K562 (cell line): ENCODE data around the gene ID1. TPM values are rescaled to one million over a fixed set of nuclear protein-coding genes. Genes with fewer than 3 reads are reported as not detected.

ENCODE experiments used
- CBX1 ChIP-seq: sonication (generic); IDR thresholded peaks from 2 replicates; pipeline ENCODE4 v1.6.1; 2016; ENCODE audit warnings: antibody characterized with exemption, low read depth, mild to moderate bottlenecking
- GTF2E2 ChIP-seq: fragments of 200-800 bp; sonication (Bioruptor generic); IDR thresholded peaks from 2 replicates; pipeline ENCODE4 v1.6.1; 2016; ENCODE audit warnings: missing genetic modification characterization, missing compliant biosample characterization
- HSF4 ChIP-seq: fragments of 250-450 bp; sonication (Bioruptor Pico); IDR thresholded peaks from 2 replicates; pipeline ENCODE4 v2.1.2; 2022; ENCODE audit warnings: mild to moderate bottlenecking, moderate library complexity, borderline replicate concordance
- MEF2A ChIP-seq: IDR thresholded peaks from 2 replicates; pipeline ENCODE4 v1.6.1; 2011; ENCODE audit warnings: low read depth, mild to moderate bottlenecking, low read length, moderate library complexity; ENCODE audit not compliant: control insufficient read depth
- MTA1 ChIP-seq: fragments of 450-650 bp; IDR thresholded peaks from 2 replicates; pipeline ENCODE4 v1.6.1; 2017; ENCODE audit warnings: borderline replicate concordance
- NCOA2 ChIP-seq, 2 experiments: fragments of 450-650 bp; IDR thresholded peaks; 2 replicates each; pipeline ENCODE4 v1.6.1; 2018; ENCODE audit warnings: mild to moderate bottlenecking in 2 of 2, moderate library complexity in 1 of 2; ENCODE audit not compliant: partially characterized antibody in 2 of 2
- PML ChIP-seq: IDR thresholded peaks from 2 replicates; pipeline ENCODE4 v1.6.1; 2012; ENCODE audit warnings: low read length, inconsistent platforms
- RCOR1 ChIP-seq, 2 experiments: IDR thresholded peaks; 2 replicates each; pipeline ENCODE4 v1.6.1; 2012; ENCODE audit warnings: low read depth in 2 of 2, low read length in 2 of 2, borderline replicate concordance in 1 of 2, improper control_type of control experiment in 1 of 2
- SIN3A ChIP-seq, 2 experiments: fragments of 150-350 bp in 1 of 2; IDR thresholded peaks; 2 replicates each; pipeline ENCODE4 v1.6.1; 2011 to 2016; ENCODE audit warnings: borderline replicate concordance in 2 of 2, low read depth in 2 of 2, low read length in 2 of 2, mild to moderate bottlenecking in 2 of 2, moderate library complexity in 2 of 2; ENCODE audit not compliant: control insufficient read depth in 1 of 2
- SOX6 ChIP-seq: fragments of 450-650 bp; IDR thresholded peaks from 2 replicates; pipeline ENCODE4 v1.6.1; 2014; ENCODE audit warnings: mild to moderate bottlenecking
- ZNF274 ChIP-seq: IDR thresholded peaks from 2 replicates; pipeline ENCODE4 v1.6.1; 2011; ENCODE audit warnings: low read depth, mild to moderate bottlenecking, low read length, moderate library complexity, borderline replicate concordance
- ZNF311 ChIP-seq: fragments of 250-450 bp; sonication (Bioruptor Pico); IDR thresholded peaks from 2 replicates; pipeline ENCODE4 v1.4.0; 2020; ENCODE audit warnings: mild to moderate bottlenecking, moderate library complexity
- ZNF639 ChIP-seq, 2 experiments: fragments of 200-800 bp in 1 of 2; sonication (Bioruptor generic) in 1 of 2; sonication (generic) in 1 of 2; formaldehyde crosslinking in 1 of 2; IDR thresholded peaks in 1 of 2; conservative IDR thresholded peaks in 1 of 2; 2 replicates each; pipeline versions ENCODE4 v1.5.0 to v1.6.1; 2016 to 2020; ENCODE audit warnings: missing compliant biosample characterization in 1 of 2, missing genetic modification characterization in 1 of 2, missing genetic modification reagents in 1 of 2
- ZNF695 ChIP-seq: fragments of 450-650 bp; formaldehyde crosslinking; IDR thresholded peaks from 2 replicates; pipeline ENCODE4 v1.4.0; 2020; ENCODE audit warnings: mild to moderate bottlenecking, moderate library complexity
- ZNF75A ChIP-seq: fragments of 450-650 bp; formaldehyde crosslinking; IDR thresholded peaks from 2 replicates; pipeline ENCODE4 v1.4.0; 2020; ENCODE audit warnings: mild to moderate bottlenecking
- ZNF780A ChIP-seq: fragments of 250-450 bp; sonication (Bioruptor Pico); IDR thresholded peaks from 2 replicates; pipeline ENCODE4 v1.5.0; 2021; ENCODE audit warnings: mild to moderate bottlenecking
- ZNF830 ChIP-seq: fragments of 250-450 bp; sonication (Bioruptor Pico); IDR thresholded peaks from 2 replicates; pipeline ENCODE4 v1.5.0; 2021; ENCODE audit warnings: mild to moderate bottlenecking
- polyA plus RNA-seq, 8 experiments: library from polyadenylated mRNA; depleted of rRNA in 4 of 8; stranded (reverse) in 5 of 8; unstranded in 3 of 8; fragments of >200 nt; fragmentation: Nextera tagmentation in 2 of 8; fragmentation: Illumina TruSeq in 1 of 8; extraction: Ambion mirVana in 2 of 8; extraction: Trizol in 1 of 8; gene quantifications; 2 replicates each; pipeline versions ENCODE4 v1.2.1 to v1.2.3, GENCODE V29; 2011 to 2014; ENCODE audit warnings: inconsistent platforms in 1 of 8, missing spikeins in 1 of 8
- total RNA-seq, 7 experiments: library from RNA; depleted of rRNA in 6 of 7; stranded (reverse); fragments of >200 nt in 6 of 7; fragmentation: Illumina TruSeq in 2 of 7; extraction: Trizol in 2 of 7; gene quantifications; 2 replicates each; pipeline versions ENCODE4 v1.2.1 to v1.2.3, GENCODE V29; 2011 to 2021; ENCODE audit warnings: low replicate concordance in 1 of 7
- TF ChIP-seq, protein P1 (sequence below): sonication (generic); formaldehyde crosslinking; IDR thresholded peaks from 2 replicates; pipeline ENCODE4 v1.8.0; 2023; ENCODE audit warnings: mild to moderate bottlenecking, missing genetic modification reagents
- TF ChIP-seq, protein P2 (sequence below): fragments of 200-800 bp; sonication (Bioruptor generic); IDR thresholded peaks from 2 replicates; pipeline ENCODE4 v1.6.1; 2016; ENCODE audit warnings: missing genetic modification characterization, missing compliant biosample characterization

ID1 gene
- total and polyA plus RNA-seq, 9 of the 15 experiments (the other 6 are each of a cell fraction or from before 2014, with no cell fraction given), result 1.4 to 358 (median 65.0) TPM

- TF ChIP-seq GTF2E2 (tag), result peak; percentile 97
- TF ChIP-seq ZNF695 (CRISPR knock-in tag), result no peak
- no peak for TF ChIP-seq ZNF780A (CRISPR knock-in tag)
- peak; percentile 72; the same call in 1 of the 2 replicates for TF ChIP-seq ZNF830 (CRISPR knock-in tag)
- TF ChIP-seq PML, result peak; percentile 94
- TF ChIP-seq RCOR1 (IDR thresholded peaks at IDR 0.05; ENCODE audit: borderline replicate concordance in 1 of 2, low read depth in 2 of 2, low read length in 2 of 2), result no peak; a peak in 2 of 4 replicates
- TF ChIP-seq MEF2A, result 0 out of 2 replicates have a peak, but pooled peaks have one; percentile 13
- TF ChIP-seq, protein P1, sequence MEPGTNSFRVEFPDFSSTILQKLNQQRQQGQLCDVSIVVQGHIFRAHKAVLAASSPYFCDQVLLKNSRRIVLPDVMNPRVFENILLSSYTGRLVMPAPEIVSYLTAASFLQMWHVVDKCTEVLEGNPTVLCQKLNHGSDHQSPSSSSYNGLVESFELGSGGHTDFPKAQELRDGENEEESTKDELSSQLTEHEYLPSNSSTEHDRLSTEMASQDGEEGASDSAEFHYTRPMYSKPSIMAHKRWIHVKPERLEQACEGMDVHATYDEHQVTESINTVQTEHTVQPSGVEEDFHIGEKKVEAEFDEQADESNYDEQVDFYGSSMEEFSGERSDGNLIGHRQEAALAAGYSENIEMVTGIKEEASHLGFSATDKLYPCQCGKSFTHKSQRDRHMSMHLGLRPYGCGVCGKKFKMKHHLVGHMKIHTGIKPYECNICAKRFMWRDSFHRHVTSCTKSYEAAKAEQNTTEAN (CRISPR knock-in tag), result no peak; the same call in 1 of the 2 replicates
- TF ChIP-seq SIN3A (IDR thresholded peaks at IDR 0.05; ENCODE audit: borderline replicate concordance in 2 of 2, control insufficient read depth in 1 of 2, low read depth in 2 of 2, low read length in 2 of 2), result peak; percentile 60 to 90; a peak in 3 of 4 replicates
- peak in 1 of 2 experiments; percentile 75; a peak in 1 of 4 replicates for TF ChIP-seq ZNF639 (CRISPR knock-in tag; conservative IDR thresholded peaks at IDR 0.05 in 1 of 2, IDR thresholded peaks at IDR 0.05 in 1 of 2)
- TF ChIP-seq ZNF75A (CRISPR knock-in tag), result no peak
- TF ChIP-seq, protein P2, sequence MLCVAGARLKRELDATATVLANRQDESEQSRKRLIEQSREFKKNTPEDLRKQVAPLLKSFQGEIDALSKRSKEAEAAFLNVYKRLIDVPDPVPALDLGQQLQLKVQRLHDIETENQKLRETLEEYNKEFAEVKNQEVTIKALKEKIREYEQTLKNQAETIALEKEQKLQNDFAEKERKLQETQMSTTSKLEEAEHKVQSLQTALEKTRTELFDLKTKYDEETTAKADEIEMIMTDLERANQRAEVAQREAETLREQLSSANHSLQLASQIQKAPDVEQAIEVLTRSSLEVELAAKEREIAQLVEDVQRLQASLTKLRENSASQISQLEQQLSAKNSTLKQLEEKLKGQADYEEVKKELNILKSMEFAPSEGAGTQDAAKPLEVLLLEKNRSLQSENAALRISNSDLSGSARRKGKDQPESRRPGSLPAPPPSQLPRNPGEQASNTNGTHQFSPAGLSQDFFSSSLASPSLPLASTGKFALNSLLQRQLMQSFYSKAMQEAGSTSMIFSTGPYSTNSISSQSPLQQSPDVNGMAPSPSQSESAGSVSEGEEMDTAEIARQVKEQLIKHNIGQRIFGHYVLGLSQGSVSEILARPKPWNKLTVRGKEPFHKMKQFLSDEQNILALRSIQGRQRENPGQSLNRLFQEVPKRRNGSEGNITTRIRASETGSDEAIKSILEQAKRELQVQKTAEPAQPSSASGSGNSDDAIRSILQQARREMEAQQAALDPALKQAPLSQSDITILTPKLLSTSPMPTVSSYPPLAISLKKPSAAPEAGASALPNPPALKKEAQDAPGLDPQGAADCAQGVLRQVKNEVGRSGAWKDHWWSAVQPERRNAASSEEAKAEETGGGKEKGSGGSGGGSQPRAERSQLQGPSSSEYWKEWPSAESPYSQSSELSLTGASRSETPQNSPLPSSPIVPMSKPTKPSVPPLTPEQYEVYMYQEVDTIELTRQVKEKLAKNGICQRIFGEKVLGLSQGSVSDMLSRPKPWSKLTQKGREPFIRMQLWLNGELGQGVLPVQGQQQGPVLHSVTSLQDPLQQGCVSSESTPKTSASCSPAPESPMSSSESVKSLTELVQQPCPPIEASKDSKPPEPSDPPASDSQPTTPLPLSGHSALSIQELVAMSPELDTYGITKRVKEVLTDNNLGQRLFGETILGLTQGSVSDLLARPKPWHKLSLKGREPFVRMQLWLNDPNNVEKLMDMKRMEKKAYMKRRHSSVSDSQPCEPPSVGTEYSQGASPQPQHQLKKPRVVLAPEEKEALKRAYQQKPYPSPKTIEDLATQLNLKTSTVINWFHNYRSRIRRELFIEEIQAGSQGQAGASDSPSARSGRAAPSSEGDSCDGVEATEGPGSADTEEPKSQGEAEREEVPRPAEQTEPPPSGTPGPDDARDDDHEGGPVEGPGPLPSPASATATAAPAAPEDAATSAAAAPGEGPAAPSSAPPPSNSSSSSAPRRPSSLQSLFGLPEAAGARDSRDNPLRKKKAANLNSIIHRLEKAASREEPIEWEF, result no peak
- TF ChIP-seq HSF4 (CRISPR knock-in tag), result no peak
- no peak for TF ChIP-seq ZNF311 (CRISPR knock-in tag)
- TF ChIP-seq NCOA2 (IDR thresholded peaks at IDR 0.05; ENCODE audit: partially characterized antibody in 2 of 2), result no peak
- no peak for TF ChIP-seq MTA1
- no peak for TF ChIP-seq ZNF274
- peak; percentile 48 for TF ChIP-seq SOX6
- peak; percentile 97 for TF ChIP-seq CBX1
These were observed at the start of gene ID1 (continued) for GRCh38 chr20:31605031-31605901.
